NCI-H1048 (cell line): ENCODE results near the gene HAGH.

Experiments used
- DNase-seq: peaks from one replicate; lab custom pipeline; 2025; lab: John Stamatoyannopoulos, UW

The HAGH gene

GRCh38 chr16:1773703-1774447, 52.8 kb downstream of the HAGH start:
- no peak for DNase-seq

- peak; percentile 13 for DNase-seq
These were observed 53.5 kb downstream of the HAGH start, which contains the start of gene MRPS34 for GRCh38 chr16:1772908-1773702. MRPS34 (minus strand) TSS chr16:1773134; CDS start chr16:1773119, 15 bp downstream.

- DNase-seq, result no peak
These were observed 54.2 kb downstream of the HAGH start, which contains the start of gene EME2 for GRCh38 chr16:1772362-1772907. EME2 (plus strand) TSS chr16:1772810; CDS start chr16:1773228, 418 bp downstream.

GRCh38 chr16:1771864-1772361, 54.7 kb downstream of the HAGH start:
- DNase-seq, result no peak

- no peak for DNase-seq
These were observed 55.3 kb downstream of the HAGH start, which contains the start of gene NME3 for GRCh38 chr16:1771188-1771863. NME3 (minus strand) TSS chr16:1771543; CDS start chr16:1771534, 9 bp downstream.

- no peak for DNase-seq
These were observed 56.1 kb downstream of the HAGH start for GRCh38 chr16:1770328-1771187.

- DNase-seq, result no peak
These were observed 57.0 kb downstream of the HAGH start for GRCh38 chr16:1769402-1770300.

GRCh38 chr16:1768767-1769401, 57.7 kb downstream of the HAGH start:
- no peak for DNase-seq

GRCh38 chr16:1768061-1768766, 58.4 kb downstream of the HAGH start:
- no peak for DNase-seq

- no peak for DNase-seq
These were observed 59.3 kb downstream of the HAGH start for GRCh38 chr16:1767116-1767994.

GRCh38 chr16:1766701-1767100, 59.9 kb downstream of the HAGH start:
- DNase-seq, result no peak

- DNase-seq, result no peak
These were observed 60.4 kb downstream of the HAGH start for GRCh38 chr16:1766231-1766630.

- no peak for DNase-seq
These were observed 60.8 kb downstream of the HAGH start for GRCh38 chr16:1765826-1766225.

- no peak for DNase-seq
These were observed 61.7 kb downstream of the HAGH start for GRCh38 chr16:1764971-1765370.

GRCh38 chr16:1763521-1764511, 62.8 kb downstream of the HAGH start:
- DNase-seq, result no peak

GRCh38 chr16:1762879-1763520, 63.6 kb downstream of the HAGH start:
- no peak for DNase-seq
